Progenitor cell of endocrine pancreas (in vitro differentiated cells): ENCODE data around the gene FAM89B. TPM values are rescaled to one million over a fixed set of nuclear protein-coding genes. Genes with fewer than 3 reads are reported as not detected.

Experiments used
- DNase-seq: peaks from one replicate; pipeline ENCODE4 v3.0.0; 2021; ENCODE audit warnings: low spot score; ENCODE audit not compliant: unreplicated experiment
- H3K27ac Mint-ChIP-seq: 2 replicates; pipeline ENCODE4 v1.8.0; 2021; ENCODE audit warnings: mild to moderate bottlenecking, moderate library complexity, mixed read lengths
- H3K27me3 Mint-ChIP-seq: 2 replicates; pipeline ENCODE4 v1.8.0; 2021; ENCODE audit warnings: mixed read lengths
- H3K36me3 Mint-ChIP-seq: 2 replicates; pipeline ENCODE4 v1.8.0; 2022; ENCODE audit warnings: mixed read lengths; ENCODE audit not compliant: insufficient read depth
- H3K4me1 Mint-ChIP-seq: 2 replicates; pipeline ENCODE4 v1.8.0; 2021; ENCODE audit warnings: low read depth, mixed read lengths
- H3K4me3 Mint-ChIP-seq: 2 replicates; pipeline ENCODE4 v1.8.0; 2021; ENCODE audit warnings: low read depth, mild to moderate bottlenecking, moderate library complexity, mixed read lengths
- H3K9me3 Mint-ChIP-seq: 2 replicates; pipeline ENCODE4 v1.8.0; 2021; ENCODE audit warnings: low read depth, mixed read lengths
- CTCF ChIP-seq: fragments of 200-600 bp; sonication (generic); IDR thresholded peaks from one replicate; pipeline ENCODE4 v1.5.0; 2021; ENCODE audit warnings: antibody characterized with exemption, mild to moderate bottlenecking; ENCODE audit not compliant: unreplicated experiment
- total RNA-seq: library from RNA; stranded (reverse); gene quantifications from 2 replicates; pipeline ENCODE4 v1.2.1, GENCODE V29; 2021

The FAM89B gene
- total RNA-seq, 1 donor from 2014 or later = 65.0 TPM

- Mint-ChIP-seq H3K36me3 (peaks cover 21% of the 10 kb centered on the region), H3K4me3 (no peak overlapping the region), H3K27ac (no peak overlapping the region), H3K4me1 (peaks cover 9% of the 10 kb centered on the region), H3K9me3 (no peaks in the 10 kb centered on the region), H3K27me3 (no peaks in the 10 kb centered on the region)
- no peak for TF ChIP-seq CTCF
- no peak for DNase-seq
These were observed 38.1 kb downstream of the FAM89B start for GRCh38 chr11:65610404-65610803.

- DNase-seq = no peak
- Mint-ChIP-seq H3K36me3 (peaks cover 21% of the 10 kb centered on the region), H3K9me3 (no peaks in the 10 kb centered on the region), H3K4me1 (peaks cover 9% of the 10 kb centered on the region), H3K4me3 (no peak overlapping the region), H3K27me3 (no peaks in the 10 kb centered on the region), H3K27ac (no peak overlapping the region)
- no peak for TF ChIP-seq CTCF
These were observed 38.9 kb downstream of the FAM89B start for GRCh38 chr11:65611028-65611757.

GRCh38 chr11:65611758-65612603 lies 39.6 kb downstream of the FAM89B start:
- Mint-ChIP-seq H3K27me3 (no peaks in the 10 kb centered on the region), H3K4me1 (peaks cover 17% of the 10 kb centered on the region), H3K36me3 (peaks cover 21% of the 10 kb centered on the region), H3K4me3 (peak overlapping the region; percentile 87), H3K9me3 (no peaks in the 10 kb centered on the region), H3K27ac (peak overlapping the region; percentile 73)
- no peak for DNase-seq
- TF ChIP-seq CTCF = no peak

- no peak for TF ChIP-seq CTCF
- H3K4me3 Mint-ChIP-seq = peak overlapping the region; percentile 87
- H3K27ac Mint-ChIP-seq = no peak overlapping the region
- H3K9me3 Mint-ChIP-seq = no peaks in the 10 kb centered on the region
- no peaks in the 10 kb centered on the region for H3K27me3 Mint-ChIP-seq
- peaks cover 18% of the 10 kb centered on the region for H3K36me3 Mint-ChIP-seq
- peaks cover 17% of the 10 kb centered on the region for H3K4me1 Mint-ChIP-seq
- DNase-seq = no peak
These were observed 40.4 kb downstream of the FAM89B start for GRCh38 chr11:65612691-65613090.

DNA sequence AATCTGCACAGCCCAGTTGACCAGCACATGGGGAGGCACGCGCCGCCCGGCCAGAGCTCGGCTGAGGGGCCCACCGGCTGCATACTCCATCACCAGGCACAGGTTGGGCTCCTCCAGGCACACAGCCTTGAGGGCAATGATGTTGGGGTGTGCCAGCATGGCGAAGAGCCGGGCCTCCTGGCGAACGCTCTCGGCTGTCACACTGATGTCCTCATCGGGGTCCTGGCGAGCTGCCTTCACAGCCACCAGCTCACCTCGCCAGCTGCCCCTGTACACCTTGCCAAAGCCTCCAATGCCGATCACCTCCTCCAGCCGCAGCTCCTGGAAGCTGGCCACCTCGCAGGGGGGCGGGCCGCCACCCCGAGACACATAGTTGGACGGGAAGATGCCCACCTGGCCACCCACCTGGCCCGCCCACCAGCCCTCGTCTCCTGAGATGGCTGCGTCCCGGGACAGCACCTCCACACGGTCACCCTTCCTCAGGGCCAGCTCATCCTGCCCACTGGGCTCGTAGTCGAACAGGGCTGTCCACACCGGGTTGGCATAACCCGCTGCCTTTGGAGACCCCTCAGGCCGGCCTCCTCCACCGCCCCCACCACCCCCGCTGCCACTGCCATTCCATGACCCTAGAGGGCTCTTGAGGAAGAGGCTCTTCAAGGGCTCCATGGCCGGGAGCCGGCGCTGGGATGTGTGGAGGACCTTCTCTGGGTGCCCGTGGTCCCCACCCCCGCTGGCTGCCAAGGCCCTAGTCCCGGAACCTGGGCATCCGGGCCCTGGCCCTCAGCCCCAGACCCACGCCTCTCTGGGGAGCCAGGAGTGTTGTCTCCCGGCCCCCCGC lies 41.0 kb downstream of the FAM89B start:
- Mint-ChIP-seq H3K27ac (no peak overlapping the region), H3K27me3 (no peaks in the 10 kb centered on the region)
- DNase-seq = no peak

More for the DNA sequence above, 41.0 kb downstream of the FAM89B start:
- H3K4me1 Mint-ChIP-seq = peaks cover 17% of the 10 kb centered on the region
- no peak for TF ChIP-seq CTCF
- no peaks in the 10 kb centered on the region for H3K9me3 Mint-ChIP-seq
- peak overlapping the region; percentile 87 for H3K4me3 Mint-ChIP-seq
- H3K36me3 Mint-ChIP-seq = peaks cover 14% of the 10 kb centered on the region
